Heart left ventricle (tissue), 16 donors: ENCODE results near the gene DNAJC5. TPM values are rescaled to one million over a fixed set of nuclear protein-coding genes. Genes with fewer than 3 reads are reported as not detected.

Experiments
- ATAC-seq, 4 donors: fragments of 200-7000 bp; cut with Tn5 transposase; one replicate each; pipeline ENCODE4 v1.9.1; 2020 to 2022; ENCODE audit warnings: moderate library complexity in 4 of 4, mild to moderate bottlenecking in 3 of 4, moderate number of reproducible peaks in 1 of 4
- DNase-seq, 5 donors: peaks; one replicate each; pipeline ENCODE4 v3.0.0-alpha.2; 2020
- H3K27ac ChIP-seq, 12 donors: fragments of 200-600 bp; sonication (generic) in 4 of 12; one replicate each; pipeline versions ENCODE4 v1.5.0 to v1.8.0; 2016 to 2022; ENCODE audit warnings: mild to moderate bottlenecking in 2 of 12
- H3K27me3 ChIP-seq, 9 donors: fragments of 200-600 bp; sonication (generic) in 2 of 9; one replicate each; pipeline versions ENCODE4 v1.5.1 to v1.8.0; 2016 to 2022; ENCODE audit warnings: mild to moderate bottlenecking in 3 of 9
- H3K36me3 ChIP-seq, 9 donors: fragments of 200-600 bp; sonication (generic) in 2 of 9; one replicate each; pipeline versions ENCODE4 v1.5.0 to v1.8.0; 2018 to 2022; ENCODE audit warnings: mild to moderate bottlenecking in 2 of 9
- H3K4me1 ChIP-seq, 12 donors: fragments of 200-600 bp; sonication (generic) in 4 of 12; one replicate each; pipeline versions ENCODE4 v1.5.0 to v1.8.0; 2016 to 2022; ENCODE audit warnings: mild to moderate bottlenecking in 3 of 12
- H3K4me3 ChIP-seq, 12 donors: fragments of 200-600 bp; sonication (generic) in 4 of 12; one replicate each; pipeline versions ENCODE4 v1.5.0 to v1.8.0; 2017 to 2022; ENCODE audit warnings: mild to moderate bottlenecking in 9 of 12, moderate library complexity in 4 of 12
- H3K9me3 ChIP-seq, 12 donors: fragments of 200-600 bp; sonication (generic) in 4 of 12; one replicate each; pipeline versions ENCODE4 v1.5.0 to v1.8.0; 2016 to 2022; ENCODE audit warnings: mild to moderate bottlenecking in 1 of 12
- POLR2A ChIP-seq, 2 donors: fragments of 450-650 bp; IDR thresholded peaks; one replicate each; pipeline ENCODE4 v1.6.1; 2017; ENCODE audit warnings: antibody characterized with exemption in 2 of 2, mild to moderate bottlenecking in 2 of 2, moderate library complexity in 2 of 2
- WGBS, 4 donors: extraction: QIAGEN DNeasy Blood & Tissue Kit in 2 of 4; methylation state at CpG; one replicate each; pipeline versions ENCODE4 v1.1.5 to v1.1.7; 2013 to 2018; 5-methylcytosine and 5-hydroxymethylcytosine counted together
- intact Hi-C, 10 donors: fragments of 100-400 bp; cut with DNase I; formaldehyde crosslinking; loops; one replicate each; pipeline versions ENCODE4 v1.11.1 to v1.14.2; 2022
- polyA plus RNA-seq, 2 donors: library from polyadenylated mRNA; stranded (reverse); fragments of 200-250 nt; gene quantifications; one replicate each; pipeline ENCODE4 v1.2.3, GENCODE V29; 2013
- total RNA-seq, 9 donors: library from RNA; depleted of rRNA in 2 of 9; stranded (reverse); fragments of >200 nt in 2 of 9; fragmentation: NEBNext Ultra II Directional in 3 of 9; extraction: Animal tissue kit (Norgen Biotek cat#: 25700) in 3 of 9; gene quantifications; one replicate each; pipeline versions ENCODE4 v1.1.0 to v1.2.4, GENCODE V29; 2016 to 2023
- TF ChIP-seq, protein P1 (sequence below), 12 donors: fragments of 200-600 bp; sonication (generic) in 4 of 12; IDR thresholded peaks; one replicate each; pipeline versions ENCODE4 v1.5.0 to v1.8.0; 2018 to 2022; ENCODE audit warnings: antibody characterized with exemption in 12 of 12, mild to moderate bottlenecking in 5 of 12
- donor health status: ischemic (EF 13 %, LVEDD 7.1; RV severe dilation, severe dysfunction).
- donor health status: healthy with polysubstance abuse.
- donor health status: DM: no; HTN: yes; CAD: no.
- donor health status: DM: no; HTN: no; CAD: no.
- donor health status: ischemic (EF 25% LVEDD 6.9; RV normal size, moderate dysfunction).
- donor health status: ischemic (EF 25% LVEDD 5.7; RV mildly dilated, moderate dysfunction).
- donor health status: healthy.
- donor health status: DM: yes; HTN: yes; CAD: no.
- donor health status: ischemic (EF 35%, LVEDD 5.7; RV mildly dilated, moderate dysfunction).
- donor health status: nonischemic (EF 11% LVEDD 7.7; RV severe dilation, severe dysfunction).
- donor health status: DM: yes; HTN: yes; CAD: no.
- donor health status: PGD.
- donor health status: ischemic (EF 29% LVEDD 5.4; RV normal size, mild dysfunction).
- donor health status: nonischemic (EF 23%, LVEDD 6.1; RV moderate dilation, normal function).

Gene DNAJC5
- total and polyA plus RNA-seq, 11 donors, result 21.1 to 57.1 (median 46.1) TPM

GRCh38 chr20:63945921-63946920 lies 51.3 kb downstream of the DNAJC5 start:
- Histone ChIP-seq H3K27ac (peak overlapping the region in 6 of 12 donors; percentile 38 to 98 (median 68)), H3K4me3 (no peak overlapping the region), H3K27me3 (no peaks in the 10 kb centered on the region), H3K36me3 (peaks cover 0 to 43% (median 40%) of the 10 kb centered on the region in 9 donors), H3K9me3 (no peaks in the 10 kb centered on the region), H3K4me1 (peaks cover 4 to 82% (median 63%) of the 10 kb centered on the region in 12 donors)
- no peak for TF ChIP-seq POLR2A (IDR thresholded peaks at IDR 0.05)
- TF ChIP-seq, protein P1, sequence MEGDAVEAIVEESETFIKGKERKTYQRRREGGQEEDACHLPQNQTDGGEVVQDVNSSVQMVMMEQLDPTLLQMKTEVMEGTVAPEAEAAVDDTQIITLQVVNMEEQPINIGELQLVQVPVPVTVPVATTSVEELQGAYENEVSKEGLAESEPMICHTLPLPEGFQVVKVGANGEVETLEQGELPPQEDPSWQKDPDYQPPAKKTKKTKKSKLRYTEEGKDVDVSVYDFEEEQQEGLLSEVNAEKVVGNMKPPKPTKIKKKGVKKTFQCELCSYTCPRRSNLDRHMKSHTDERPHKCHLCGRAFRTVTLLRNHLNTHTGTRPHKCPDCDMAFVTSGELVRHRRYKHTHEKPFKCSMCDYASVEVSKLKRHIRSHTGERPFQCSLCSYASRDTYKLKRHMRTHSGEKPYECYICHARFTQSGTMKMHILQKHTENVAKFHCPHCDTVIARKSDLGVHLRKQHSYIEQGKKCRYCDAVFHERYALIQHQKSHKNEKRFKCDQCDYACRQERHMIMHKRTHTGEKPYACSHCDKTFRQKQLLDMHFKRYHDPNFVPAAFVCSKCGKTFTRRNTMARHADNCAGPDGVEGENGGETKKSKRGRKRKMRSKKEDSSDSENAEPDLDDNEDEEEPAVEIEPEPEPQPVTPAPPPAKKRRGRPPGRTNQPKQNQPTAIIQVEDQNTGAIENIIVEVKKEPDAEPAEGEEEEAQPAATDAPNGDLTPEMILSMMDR (IDR thresholded peaks at IDR 0.05), result no peak
- DNase-seq (peak in 4 of 5 donors; percentile 13 to 60 (median 28)), ATAC-seq (no peak)
- 80 to 91% (median 89%) methylated on average over 23 to 39 of the region's 39 CpGs for WGBS, 4 donors
- intact Hi-C loops, result no loop called here

DNA sequence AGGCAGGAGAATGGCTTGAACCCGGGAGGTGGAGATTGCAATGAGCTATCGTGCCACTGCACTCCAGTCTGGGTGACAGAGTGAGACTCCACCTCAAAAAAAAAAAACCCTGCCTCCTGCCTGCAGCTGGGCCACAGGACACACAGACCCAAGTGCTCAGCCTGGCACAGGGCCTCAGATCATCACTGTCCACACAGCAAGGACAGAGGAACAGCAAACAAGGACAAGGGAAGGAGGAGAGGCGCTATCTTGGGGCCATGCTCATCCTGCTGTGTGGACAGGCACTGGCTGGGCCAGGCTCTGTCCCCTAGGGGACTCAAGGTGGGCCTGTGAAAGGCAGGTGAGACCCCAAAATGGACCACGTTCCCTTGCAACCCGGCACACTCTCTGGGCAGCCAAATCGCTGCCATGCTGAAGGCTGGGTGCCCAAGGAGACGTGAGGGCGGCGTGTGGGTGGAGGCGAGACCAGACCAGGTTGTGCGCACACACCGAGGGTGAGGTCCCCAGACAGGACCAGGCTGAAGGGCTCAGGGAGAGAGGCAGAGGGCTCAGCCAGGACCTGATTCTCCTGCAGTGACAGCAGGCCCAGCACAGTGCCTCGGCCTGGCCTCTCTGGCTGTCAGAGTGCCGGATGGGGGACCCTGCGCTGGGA lies 52.2 kb downstream of the DNAJC5 start:
- TF ChIP-seq POLR2A (IDR thresholded peaks at IDR 0.05), result no peak
- TF ChIP-seq, protein P1 (IDR thresholded peaks at IDR 0.05), result peak in 2 of 12 donors; percentile 16 to 19
- Histone ChIP-seq H3K27me3 (no peaks in the 10 kb centered on the region), H3K36me3 (peaks cover 0 to 42% (median 36%) of the 10 kb centered on the region in 9 donors), H3K4me3 (no peak overlapping the region), H3K4me1 (peaks cover 4 to 90% (median 67%) of the 10 kb centered on the region in 12 donors), H3K9me3 (no peaks in the 10 kb centered on the region), H3K27ac (peak overlapping the region; percentile 11 to 98 (median 76))
- intact Hi-C loops, result no loop called here
- DNase-seq, result peak; percentile 32 to 77 (median 63)
- 50 to 66% (median 61%) methylated on average over 5 to 15 of the region's 15 CpGs for WGBS, 4 donors
- peak in 3 of 4 donors; percentile 2 to 5 (median 5) for ATAC-seq

DNA sequence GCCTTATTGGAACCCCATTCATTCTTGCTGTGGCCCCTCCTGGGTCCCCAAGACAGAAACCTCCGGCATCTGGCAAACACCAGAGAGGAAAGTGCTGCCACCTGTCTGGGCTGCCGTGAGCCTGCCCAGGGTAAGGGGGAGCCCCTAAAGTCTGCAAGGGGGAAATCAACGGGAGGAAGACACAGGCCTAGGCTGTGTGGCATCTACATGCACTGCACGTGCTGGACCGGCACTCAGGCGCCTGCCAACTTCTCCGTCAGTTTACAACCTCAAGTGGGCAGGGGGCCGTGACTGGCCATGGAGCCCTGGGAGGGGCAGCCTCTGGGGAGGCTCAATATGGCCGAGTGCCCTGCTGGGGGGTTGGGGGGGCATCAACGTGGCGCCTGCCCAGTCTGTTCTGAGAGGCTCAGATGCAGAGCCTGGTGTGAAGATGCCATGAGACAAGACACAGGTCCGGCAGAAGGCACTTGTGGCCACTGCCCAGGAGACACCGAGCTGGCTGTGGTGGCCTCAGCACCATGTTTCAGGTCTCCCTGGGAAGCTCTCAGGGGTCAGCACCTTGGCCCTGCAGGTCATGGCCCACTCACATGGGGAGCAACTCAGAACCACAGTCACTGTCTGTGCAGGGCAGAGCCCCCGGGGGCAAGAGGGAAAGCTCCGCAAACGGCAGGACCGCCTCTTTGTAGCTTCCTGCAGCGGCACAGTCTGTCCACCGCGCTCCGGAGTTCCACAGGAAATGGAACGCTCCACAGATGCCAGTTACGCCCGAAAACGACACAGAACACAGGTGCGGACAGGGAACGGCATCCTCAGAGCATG lies 52.9 kb downstream of the DNAJC5 start:
- TF ChIP-seq, protein P1 (IDR thresholded peaks at IDR 0.05), result peak in 1 of 12 donors; percentile 12
- no peak for TF ChIP-seq POLR2A (IDR thresholded peaks at IDR 0.05)
- ATAC-seq (no peak), DNase-seq (peak in 4 of 5 donors; percentile 17 to 62 (median 29))
- intact Hi-C loops, result no loop called here
- no peaks in the 10 kb centered on the region for H3K27me3 ChIP-seq
- H3K4me3 ChIP-seq, result peak overlapping the region in 2 of 12 donors; percentile 11 to 17
- peaks cover 0 to 40% (median 35%) of the 10 kb centered on the region in 9 donors for H3K36me3 ChIP-seq
- peaks cover 4 to 91% (median 71%) of the 10 kb centered on the region in 12 donors for H3K4me1 ChIP-seq
- peak overlapping the region; percentile 11 to 98 (median 80) for H3K27ac ChIP-seq
- 30 to 53% (median 36%) methylated on average over 27 of the region's 27 CpGs for WGBS, 4 donors
- no peaks in the 10 kb centered on the region for H3K9me3 ChIP-seq
